SU-DHL-6 (cell line): ENCODE measurements around the gene ASCC3.

ENCODE experiments used
- EZH2phosphoT487 ChIP-seq: fragments of 200-600 bp; sonication (generic), shearing (Covaris generic); conservative IDR thresholded peaks from 2 replicates; pipeline ENCODE4 v1.6.1; 2018; ENCODE audit warnings: mild to moderate bottlenecking, antibody characterized with exemption, low read length, moderate library complexity, mixed read lengths
- TF ChIP-seq, protein P1 (sequence below): fragments of 200-600 bp; sonication (generic); IDR thresholded peaks from one replicate; pipeline ENCODE4 v1.5.1; 2017; ENCODE audit warnings: antibody characterized with exemption, mild to moderate bottlenecking, low read length, moderate library complexity; ENCODE audit not compliant: insufficient read depth, poor library complexity, severe bottlenecking

DNA sequence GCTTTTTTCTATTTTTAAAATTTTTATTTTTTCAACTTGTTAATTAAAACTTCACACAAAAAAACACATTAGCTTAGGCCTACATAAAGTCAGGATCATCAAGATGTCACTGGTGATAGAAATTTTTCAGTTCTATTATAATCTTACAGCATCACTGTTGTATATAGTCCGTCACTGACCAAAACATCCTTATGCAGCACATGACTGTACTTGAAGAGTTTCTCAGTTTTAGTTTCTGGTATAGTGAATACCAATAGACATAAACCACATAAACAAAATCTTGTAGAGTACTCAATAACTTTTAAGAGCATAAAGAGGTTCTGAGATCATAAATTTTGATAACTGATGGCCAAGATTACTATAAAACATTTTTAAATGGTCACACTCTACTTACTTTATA, 71.8 kb downstream of the ASCC3 start:
- TF ChIP-seq, protein P1, sequence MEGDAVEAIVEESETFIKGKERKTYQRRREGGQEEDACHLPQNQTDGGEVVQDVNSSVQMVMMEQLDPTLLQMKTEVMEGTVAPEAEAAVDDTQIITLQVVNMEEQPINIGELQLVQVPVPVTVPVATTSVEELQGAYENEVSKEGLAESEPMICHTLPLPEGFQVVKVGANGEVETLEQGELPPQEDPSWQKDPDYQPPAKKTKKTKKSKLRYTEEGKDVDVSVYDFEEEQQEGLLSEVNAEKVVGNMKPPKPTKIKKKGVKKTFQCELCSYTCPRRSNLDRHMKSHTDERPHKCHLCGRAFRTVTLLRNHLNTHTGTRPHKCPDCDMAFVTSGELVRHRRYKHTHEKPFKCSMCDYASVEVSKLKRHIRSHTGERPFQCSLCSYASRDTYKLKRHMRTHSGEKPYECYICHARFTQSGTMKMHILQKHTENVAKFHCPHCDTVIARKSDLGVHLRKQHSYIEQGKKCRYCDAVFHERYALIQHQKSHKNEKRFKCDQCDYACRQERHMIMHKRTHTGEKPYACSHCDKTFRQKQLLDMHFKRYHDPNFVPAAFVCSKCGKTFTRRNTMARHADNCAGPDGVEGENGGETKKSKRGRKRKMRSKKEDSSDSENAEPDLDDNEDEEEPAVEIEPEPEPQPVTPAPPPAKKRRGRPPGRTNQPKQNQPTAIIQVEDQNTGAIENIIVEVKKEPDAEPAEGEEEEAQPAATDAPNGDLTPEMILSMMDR, result no peak
- no peak for TF ChIP-seq EZH2phosphoT487
